Retinal pigment epithelial cell (primary cell): ENCODE measurements around the gene PPP2R5D.

Experiments
- DNase-seq: peaks from one replicate; pipeline ENCODE4 v3.0.0-alpha.2; 2010; ENCODE audit warnings: low read depth
- H3K4me3 ChIP-seq: 2 replicates; pipeline ENCODE4 v1.5.1; 2011; ENCODE audit warnings: mild to moderate bottlenecking, low read length, control low read depth, moderate library complexity
- CTCF ChIP-seq: conservative IDR thresholded peaks from 2 replicates; pipeline ENCODE4 v1.5.1; 2011; ENCODE audit warnings: low read depth, low read length, control low read depth, inconsistent platforms

The PPP2R5D gene

GRCh38 chr6:42970871-42971612, 13.3 kb upstream of the PPP2R5D start:
- no peak overlapping the region for H3K4me3 ChIP-seq
- no peak for TF ChIP-seq CTCF
- no peak for DNase-seq

GRCh38 chr6:42971746-42972327, 12.5 kb upstream of the PPP2R5D start:
- no peak overlapping the region for H3K4me3 ChIP-seq
- no peak for DNase-seq
- TF ChIP-seq CTCF, result no peak

GRCh38 chr6:42973926-42974325, 10.4 kb upstream of the PPP2R5D start:
- H3K4me3 ChIP-seq, result no peak overlapping the region
- TF ChIP-seq CTCF, result no peak
- DNase-seq, result no peak

GRCh38 chr6:42974919-42975505, 9.4 kb upstream of the PPP2R5D start:
- TF ChIP-seq CTCF, result no peak
- no peak for DNase-seq
- H3K4me3 ChIP-seq, result no peak overlapping the region

GRCh38 chr6:42978487-42978838, 5.9 kb upstream of the PPP2R5D start:
- peak overlapping the region; percentile 59 for H3K4me3 ChIP-seq
- no peak for TF ChIP-seq CTCF
- DNase-seq, result no peak

- no peak for TF ChIP-seq CTCF
- DNase-seq, result peak; percentile 45
- peak within 1 kb of the TSS; percentile 59 for H3K4me3 ChIP-seq
Measured at GRCh38 chr6:42978839-42979522, 5.4 kb upstream of the PPP2R5D start, which contains the start of gene PEX6. Gene PEX6 (minus strand): TSS chr6:42979181. CDS start chr6:42979150, 31 bp downstream.
